ENCODE data around the gene CTSH. TPM values are rescaled to one million over a fixed set of nuclear protein-coding genes. Genes with fewer than 3 reads are reported as not detected.

Gene CTSH, protein sequence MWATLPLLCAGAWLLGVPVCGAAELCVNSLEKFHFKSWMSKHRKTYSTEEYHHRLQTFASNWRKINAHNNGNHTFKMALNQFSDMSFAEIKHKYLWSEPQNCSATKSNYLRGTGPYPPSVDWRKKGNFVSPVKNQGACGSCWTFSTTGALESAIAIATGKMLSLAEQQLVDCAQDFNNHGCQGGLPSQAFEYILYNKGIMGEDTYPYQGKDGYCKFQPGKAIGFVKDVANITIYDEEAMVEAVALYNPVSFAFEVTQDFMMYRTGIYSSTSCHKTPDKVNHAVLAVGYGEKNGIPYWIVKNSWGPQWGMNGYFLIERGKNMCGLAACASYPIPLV
- total RNA-seq (100 to 1,000 TPM in 1 of 10 donors, 10 to 100 TPM in 9; 26.4 to 122 (median 62.5) TPM), polyA plus RNA-seq (10 to 100 TPM; 54.6 to 68.1 TPM)
- long read RNA-seq, donor 1, transcript CTSH-201 (12 exons, 2,190 nt): major isoform, 41 of 56 reads
- long read RNA-seq, donor 1, partial matches to known transcripts: 4 of 56 reads
- long read RNA-seq, donor 1, other reads (novel, unspliced or antisense): 11 of 56 reads
- long read RNA-seq, donor 2, transcript CTSH-201 (12 exons, 2,190 nt): major isoform, 56 of 69 reads
- long read RNA-seq, donor 2, partial matches to known transcripts: 2 of 69 reads
- long read RNA-seq, donor 2, other reads (novel, unspliced or antisense): 10 of 69 reads
- long read RNA-seq, donor 3, transcript CTSH-201 (12 exons, 2,190 nt): major isoform, 51 of 59 reads
- long read RNA-seq, donor 3, partial matches to known transcripts: 2 of 59 reads
- long read RNA-seq, donor 3, other reads (novel, unspliced or antisense): 6 of 59 reads

DNA sequence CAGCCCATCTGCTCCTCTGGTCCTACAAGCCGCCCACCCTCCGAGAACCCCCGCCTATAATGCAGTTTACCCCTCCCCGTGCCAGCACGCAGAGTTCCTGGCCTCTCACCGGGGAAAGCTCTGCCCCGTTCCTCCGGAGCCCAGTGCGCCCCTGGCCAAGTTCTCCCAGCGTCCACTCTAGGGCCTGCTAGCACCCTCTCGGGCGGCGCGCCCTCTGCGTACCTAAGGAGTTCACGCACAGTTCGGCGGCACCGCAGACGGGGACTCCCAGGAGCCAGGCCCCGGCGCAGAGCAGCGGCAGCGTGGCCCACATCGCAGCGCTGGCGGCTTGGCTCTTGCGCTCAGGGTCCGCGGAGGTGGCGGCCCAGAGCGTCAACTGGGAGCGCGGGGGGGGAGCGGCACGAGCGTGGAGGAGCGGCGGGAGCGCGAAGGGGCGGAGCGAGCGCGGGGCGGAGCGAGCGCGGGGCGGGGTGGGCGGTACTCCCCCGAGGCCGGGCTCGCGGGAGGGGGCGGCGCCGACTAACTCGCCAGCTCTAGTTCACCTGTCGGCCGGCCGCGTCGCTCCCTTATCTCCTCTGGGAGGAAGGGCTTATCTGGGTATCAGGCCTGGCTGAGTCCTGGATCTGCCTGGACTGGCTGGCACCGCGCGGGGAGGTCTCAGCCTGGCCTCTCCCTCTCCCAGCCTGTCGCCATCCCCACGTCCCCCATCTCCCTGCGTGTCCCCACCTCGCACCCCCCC, at the start of gene CTSH:
Gene CTSH (minus strand): TSS at position 378 of the 739 bp plus-strand sequence. CDS start 65 bp downstream, at position 313.
- H3K27me3 ChIP-seq: no peaks in the 10 kb centered on the region
- WGBS, 2 donors: 1% methylated on average over 56 to 71 of the region's 71 CpGs
- peak within 1 kb of the TSS; percentile 30 to 88 (median 80) for H3K27ac ChIP-seq
- intact Hi-C loops (cut with DNase I): no loop called here
- TF ChIP-seq, protein P1, sequence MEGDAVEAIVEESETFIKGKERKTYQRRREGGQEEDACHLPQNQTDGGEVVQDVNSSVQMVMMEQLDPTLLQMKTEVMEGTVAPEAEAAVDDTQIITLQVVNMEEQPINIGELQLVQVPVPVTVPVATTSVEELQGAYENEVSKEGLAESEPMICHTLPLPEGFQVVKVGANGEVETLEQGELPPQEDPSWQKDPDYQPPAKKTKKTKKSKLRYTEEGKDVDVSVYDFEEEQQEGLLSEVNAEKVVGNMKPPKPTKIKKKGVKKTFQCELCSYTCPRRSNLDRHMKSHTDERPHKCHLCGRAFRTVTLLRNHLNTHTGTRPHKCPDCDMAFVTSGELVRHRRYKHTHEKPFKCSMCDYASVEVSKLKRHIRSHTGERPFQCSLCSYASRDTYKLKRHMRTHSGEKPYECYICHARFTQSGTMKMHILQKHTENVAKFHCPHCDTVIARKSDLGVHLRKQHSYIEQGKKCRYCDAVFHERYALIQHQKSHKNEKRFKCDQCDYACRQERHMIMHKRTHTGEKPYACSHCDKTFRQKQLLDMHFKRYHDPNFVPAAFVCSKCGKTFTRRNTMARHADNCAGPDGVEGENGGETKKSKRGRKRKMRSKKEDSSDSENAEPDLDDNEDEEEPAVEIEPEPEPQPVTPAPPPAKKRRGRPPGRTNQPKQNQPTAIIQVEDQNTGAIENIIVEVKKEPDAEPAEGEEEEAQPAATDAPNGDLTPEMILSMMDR (IDR thresholded peaks at IDR 0.05): peak in 1 of 9 donors; percentile 7
- ATAC-seq (peak; percentile 90 to 95 (median 94)), DNase-seq (peak; percentile 79 to 87)
- H3K4me3 ChIP-seq: peak within 1 kb of the TSS; percentile 16 to 81 (median 74)
- peaks cover 0 to 9% (median 0%) of the 10 kb centered on the region in 9 donors for H3K36me3 ChIP-seq
- peaks cover under 1 to 39% (median 10%) of the 10 kb centered on the region in 9 donors for H3K4me1 ChIP-seq
- no peaks in the 10 kb centered on the region for H3K9me3 ChIP-seq

DNA sequence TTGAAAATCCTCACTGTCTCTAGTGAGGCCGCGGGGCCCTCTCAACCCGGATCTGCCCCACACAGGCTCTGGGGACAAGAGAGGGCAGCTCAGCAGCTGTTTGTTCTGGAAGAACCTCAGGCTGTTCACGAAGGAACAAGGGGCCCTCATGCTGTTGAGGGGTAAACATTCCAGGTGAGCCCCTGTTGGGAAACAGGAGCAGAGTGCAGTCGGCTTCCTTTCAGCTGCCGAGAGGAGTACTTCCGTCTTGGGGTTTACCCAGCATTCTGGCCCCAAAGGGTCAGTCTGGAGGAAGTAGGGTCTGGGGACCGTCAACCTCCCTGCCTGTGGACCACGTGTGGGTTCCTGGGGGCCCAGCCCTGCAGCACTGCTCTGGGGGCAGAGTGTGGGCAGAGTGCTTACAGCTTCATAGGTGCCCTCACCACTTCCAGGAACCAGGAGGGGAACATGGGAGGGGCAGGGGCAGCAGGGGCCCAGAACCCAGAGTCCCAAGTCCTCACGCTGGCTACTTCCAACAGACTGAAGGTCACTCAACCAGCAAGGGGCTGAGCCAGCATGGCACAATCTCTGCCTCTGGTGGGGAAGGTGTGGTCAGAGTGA, 49.2 kb upstream of the CTSH start:
- DNase-seq (no peak), ATAC-seq (no peak)
- intact Hi-C loops (cut with DNase I): no loop called here
- Histone ChIP-seq H3K4me3 (no peak overlapping the region), H3K4me1 (peaks cover 0 to 15% (median 2%) of the 10 kb centered on the region in 9 donors), H3K27ac (no peak overlapping the region), H3K9me3 (no peaks in the 10 kb centered on the region), H3K27me3 (no peaks in the 10 kb centered on the region), H3K36me3 (no peaks in the 10 kb centered on the region)
- TF ChIP-seq, protein P1 (IDR thresholded peaks at IDR 0.05): no peak
- WGBS, 2 donors: 70 to 83% methylated on average over 10 of the region's 10 CpGs

DNA sequence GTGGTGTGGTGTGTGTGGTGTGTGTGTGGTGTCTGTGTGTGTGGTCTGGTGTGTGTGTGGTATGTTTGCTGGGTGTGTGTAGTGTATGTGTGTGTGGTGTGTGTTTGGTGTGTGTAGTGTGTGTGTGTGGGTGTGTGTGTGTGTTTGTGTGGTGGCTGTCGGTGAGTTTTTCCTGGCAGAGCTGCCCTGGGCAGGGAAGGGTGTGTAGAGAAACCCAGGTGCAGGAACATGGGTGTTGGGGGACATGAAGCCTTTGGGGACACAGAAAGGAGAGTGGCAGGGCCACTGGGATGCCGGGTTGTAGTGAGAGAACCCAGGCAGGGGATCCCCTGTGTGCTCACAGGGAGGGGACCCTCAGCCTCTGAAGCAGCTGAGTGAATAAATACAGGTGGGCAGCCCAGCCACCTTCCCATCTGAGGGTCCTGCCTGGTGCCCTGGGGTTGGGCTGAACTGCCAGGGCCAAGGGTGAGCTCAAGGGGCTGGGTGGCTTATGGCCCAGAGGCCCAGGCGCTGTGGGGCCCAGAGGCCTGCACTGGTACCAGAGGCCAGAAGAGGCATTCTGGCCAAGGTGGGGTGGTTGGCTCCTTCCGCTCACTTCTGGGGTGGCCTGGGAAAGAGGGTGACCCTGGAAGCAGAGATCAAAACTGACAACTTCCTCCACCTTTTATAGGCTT, 48.5 kb upstream of the CTSH start:
- Histone ChIP-seq H3K27ac (no peak overlapping the region), H3K4me1 (peaks cover 0 to 21% (median 7%) of the 10 kb centered on the region in 9 donors), H3K9me3 (no peaks in the 10 kb centered on the region), H3K27me3 (no peaks in the 10 kb centered on the region), H3K4me3 (no peak overlapping the region), H3K36me3 (no peaks in the 10 kb centered on the region)
- intact Hi-C loops (cut with DNase I): no loop called here
- WGBS, 2 donors: 91 to 92% methylated on average over 4 of the region's 4 CpGs
- ATAC-seq: no peak
- DNase-seq: no peak
- TF ChIP-seq, protein P1 (IDR thresholded peaks at IDR 0.05): no peak
